HG03520 (cell line): ENCODE data around the gene RBM43.
"Not testable (repeated sequence)": the region's sequence is repeated elsewhere in the genome, so short reads cannot be mapped to it uniquely, and the experiment has no call there.

Experiments used
- ATAC-seq: cut with Tn5 transposase; IDR thresholded peaks from one replicate; pipeline ENCODE4 v1.9.1; 2021; ENCODE audit warnings: mild to moderate bottlenecking, moderate library complexity; ENCODE audit not compliant: unreplicated experiment

The RBM43 gene

DNA sequence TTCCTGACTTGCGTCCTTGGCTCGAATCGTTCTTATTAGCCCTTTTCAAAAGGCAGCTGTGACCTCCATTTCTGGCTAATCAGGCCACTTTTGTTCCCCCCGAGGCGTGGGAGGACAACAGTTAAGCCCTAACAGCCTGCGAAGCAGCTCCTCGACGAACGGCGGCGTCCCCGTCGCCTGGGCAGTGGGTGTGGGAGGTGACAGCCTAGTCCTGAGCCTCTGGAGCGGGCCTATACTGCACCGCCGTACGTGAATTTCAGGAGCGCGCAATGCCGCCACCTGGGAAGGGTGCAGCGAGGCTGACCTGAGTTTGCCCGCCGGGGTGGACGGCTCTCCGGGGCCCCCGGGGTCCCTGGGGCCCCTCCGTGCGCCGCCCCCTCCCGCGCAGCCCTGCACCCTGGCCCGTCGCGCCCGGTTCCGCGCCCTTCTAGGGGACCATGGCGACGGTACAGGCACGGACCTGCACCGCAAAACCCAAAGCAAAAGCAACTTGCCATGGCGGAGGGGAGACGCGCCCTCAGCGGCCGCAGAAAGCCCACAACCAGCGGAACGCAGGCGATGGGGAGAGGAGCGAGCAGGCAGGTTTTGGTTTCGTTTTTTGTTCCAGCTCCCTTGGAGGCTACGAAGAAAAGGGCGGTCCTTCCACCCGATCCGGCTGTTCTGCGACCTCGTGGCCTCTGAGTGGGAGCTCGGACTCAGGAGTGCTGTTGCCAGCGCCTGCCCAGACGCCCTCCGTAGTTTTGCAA lies at the start of gene RBM43:
RBM43 (minus strand) TSS at position 633 of the 746 bp plus-strand sequence; CDS start at position 497, 136 bp downstream.
- peak; percentile 90 for ATAC-seq

DNA sequence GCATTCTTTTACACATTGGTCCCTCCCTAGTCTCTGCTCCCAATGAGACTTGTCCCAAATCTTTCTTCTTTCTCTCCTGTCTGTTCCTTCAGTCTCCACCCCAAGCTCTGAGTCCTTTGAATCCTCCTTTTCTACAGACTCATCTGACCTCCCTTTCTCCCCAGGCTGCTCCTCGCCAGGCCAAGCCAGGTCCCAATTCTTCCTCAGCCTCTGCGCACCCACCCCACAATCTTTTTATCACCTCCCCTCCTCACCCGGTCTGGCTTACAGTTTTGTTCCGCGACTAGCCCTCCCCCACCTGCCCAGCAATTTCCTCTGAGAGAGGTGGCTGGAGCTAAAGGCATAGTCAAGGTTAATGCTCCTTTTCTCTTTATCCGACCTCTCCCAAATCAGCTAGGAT lies 48.6 kb upstream of the RBM43 start:
- ATAC-seq: not testable (repeated sequence)

DNA sequence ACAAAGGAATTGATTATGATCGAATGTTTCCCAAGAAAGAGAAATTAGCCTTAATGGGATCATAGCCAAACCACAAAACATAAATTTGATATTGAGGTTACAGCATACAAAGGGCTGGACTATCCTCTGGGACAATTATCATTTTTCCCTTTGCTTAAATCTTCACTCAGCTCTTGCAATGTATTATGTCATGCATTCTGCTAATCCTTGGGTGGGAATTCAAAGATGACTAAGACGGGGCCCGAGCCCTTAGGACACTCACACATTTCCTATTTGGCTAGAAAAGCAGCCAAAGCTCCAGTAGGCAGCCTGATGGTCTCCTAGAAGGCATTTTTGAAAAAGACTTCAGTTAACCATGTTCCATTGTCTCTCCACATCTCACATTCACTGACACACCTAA lies 45.0 kb upstream of the RBM43 start:
- no peak for ATAC-seq

DNA sequence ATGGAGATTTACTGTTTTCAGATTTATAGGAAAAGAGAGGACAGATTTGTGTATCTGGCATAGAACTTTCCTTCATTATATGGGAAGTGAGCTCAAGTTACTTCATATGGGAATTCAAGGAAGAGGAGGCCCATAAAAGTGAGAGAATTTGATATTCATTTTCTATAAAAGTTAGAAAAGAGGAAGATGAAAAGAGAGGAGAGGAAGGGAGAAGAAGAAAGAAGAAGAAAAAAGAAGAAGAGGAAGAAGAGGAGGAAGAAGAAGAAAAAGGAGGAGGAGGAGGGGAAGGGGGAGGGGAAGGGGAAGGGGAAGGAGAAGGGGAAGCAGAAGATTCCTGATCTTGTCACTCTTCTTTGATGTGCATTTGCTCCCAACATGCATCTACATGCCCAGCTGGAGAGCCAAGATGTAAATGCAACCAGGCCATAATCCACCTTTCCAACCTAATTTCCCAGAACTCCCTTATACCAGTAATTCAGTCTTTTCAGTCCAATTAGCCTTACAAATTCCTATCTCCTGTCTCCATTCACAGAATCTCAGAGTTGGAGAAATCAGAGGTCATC lies 43.5 kb upstream of the RBM43 start:
- ATAC-seq: no peak

DNA sequence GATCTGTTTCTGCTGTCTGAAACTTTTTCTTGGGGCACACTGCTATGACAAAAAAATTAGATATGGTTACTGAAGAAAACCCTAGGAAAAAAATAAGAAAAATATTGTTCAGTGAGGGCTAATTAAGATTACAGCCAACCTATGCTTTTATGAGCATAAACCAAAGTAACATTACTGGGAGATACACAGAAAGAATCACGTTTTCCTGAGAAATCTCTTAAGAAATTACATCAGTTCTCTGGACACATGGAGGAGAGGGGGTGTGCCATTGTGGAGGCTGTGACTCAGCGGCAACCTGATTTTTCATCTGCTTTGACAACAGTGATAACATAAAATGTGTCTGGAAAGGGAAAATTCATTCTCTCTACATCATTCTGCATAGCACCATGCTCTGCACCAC lies 41.2 kb upstream of the RBM43 start:
- no peak for ATAC-seq

DNA sequence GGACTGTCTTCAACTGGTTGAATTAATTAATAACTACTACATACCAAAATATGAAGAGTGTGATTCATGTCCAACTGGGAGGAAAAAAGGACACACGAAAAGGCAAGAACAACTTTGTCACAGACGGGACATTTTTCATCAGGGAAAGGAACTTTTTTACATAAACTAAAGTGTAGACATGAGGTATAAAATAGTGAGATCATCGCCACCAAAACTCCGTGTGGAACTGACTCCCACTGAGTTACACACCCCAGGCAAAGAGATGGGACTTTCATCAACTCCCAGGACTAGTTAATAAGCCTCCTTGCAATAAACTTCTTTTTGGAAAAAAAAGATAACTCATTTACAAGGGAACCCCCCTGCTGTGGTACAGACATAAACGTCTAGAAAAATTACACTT lies 40.7 kb upstream of the RBM43 start:
- no peak for ATAC-seq

DNA sequence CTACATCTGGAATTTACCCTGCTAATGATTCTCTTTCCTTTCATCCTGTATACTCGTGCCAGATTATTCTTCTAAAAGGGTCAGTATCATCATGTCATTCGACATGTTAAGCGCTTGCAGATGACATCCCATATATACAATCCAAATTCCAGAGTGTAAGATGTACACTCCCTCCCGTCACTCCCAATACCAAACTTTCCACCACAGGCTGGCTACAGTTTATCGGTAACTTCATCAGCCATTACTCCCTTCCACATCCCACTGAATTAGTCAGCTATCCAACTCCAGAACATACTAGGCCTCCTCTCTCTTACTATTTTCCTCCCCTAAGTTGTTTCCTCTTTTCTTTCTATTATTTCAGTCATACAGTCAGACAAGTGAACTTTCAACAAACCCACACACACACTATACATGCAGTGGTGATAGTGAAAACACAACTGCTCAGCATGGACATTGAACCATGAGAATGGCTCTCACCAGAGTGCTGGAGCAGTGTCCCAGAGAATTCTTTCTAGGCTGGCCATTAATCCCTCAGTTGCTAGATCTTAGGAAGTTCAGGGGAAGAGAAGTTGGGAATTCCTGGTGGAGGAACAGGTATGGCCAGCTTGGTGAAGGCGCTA lies 38.4 kb upstream of the RBM43 start:
- no peak for ATAC-seq

DNA sequence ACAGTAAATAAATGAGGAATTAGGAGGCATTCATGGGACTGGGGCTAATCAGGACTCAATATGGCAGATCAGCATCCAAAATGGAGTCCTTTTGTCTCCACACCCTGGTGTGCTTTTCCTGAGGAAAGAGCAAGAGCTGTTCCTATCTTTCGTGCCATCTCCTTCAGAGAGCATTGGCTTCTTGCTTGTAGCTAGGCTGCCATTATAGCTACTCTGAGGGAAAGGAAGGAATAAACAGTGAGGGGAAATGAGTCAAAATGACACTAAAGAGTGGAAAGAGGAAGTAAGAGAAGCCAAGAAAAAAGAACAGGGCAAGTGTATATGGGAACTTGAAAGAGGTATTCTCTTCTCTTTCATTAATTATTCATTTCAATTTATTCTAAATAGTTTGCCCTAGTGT lies 36.2 kb upstream of the RBM43 start:
- peak; percentile 68 for ATAC-seq

DNA sequence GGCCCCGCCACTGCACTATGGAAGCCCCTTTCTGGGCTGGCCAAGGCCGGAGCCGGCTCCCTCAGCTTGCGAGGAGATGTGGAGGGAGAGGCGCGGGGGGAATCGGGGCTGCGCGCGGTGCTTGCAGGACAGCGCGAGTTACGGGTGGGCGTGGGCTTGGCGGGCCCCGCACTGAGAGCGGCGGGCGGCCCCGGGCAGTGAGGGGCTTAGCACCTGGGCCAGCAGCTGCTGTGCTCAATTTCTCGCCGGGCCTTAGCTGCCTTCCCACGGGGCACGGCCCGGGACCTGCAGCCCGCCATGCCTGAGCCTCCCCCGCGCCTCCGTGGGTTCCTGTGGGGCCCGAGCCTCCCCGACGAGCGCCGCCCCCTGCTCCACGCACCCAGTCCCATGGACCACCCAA lies 34.3 kb upstream of the RBM43 start:
- ATAC-seq: not testable (repeated sequence)

DNA sequence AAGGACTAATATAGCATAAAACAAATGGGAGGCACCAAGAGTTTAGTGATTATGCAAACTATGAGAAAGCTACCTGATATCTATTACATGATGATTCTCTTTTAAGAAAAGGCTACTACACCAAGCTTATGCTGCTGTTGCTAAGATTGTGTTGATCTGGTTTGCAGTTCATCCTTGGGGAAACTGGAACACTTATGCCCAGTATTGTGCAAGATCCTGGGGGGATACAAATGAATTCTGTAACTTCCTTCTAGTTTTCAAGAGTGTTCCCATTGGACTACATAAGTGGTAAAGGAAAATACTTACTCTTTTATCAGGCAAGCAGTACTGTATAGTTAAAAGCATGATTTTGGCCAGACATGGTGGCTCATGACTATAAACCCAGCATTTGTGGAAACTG lies 30.9 kb upstream of the RBM43 start:
- ATAC-seq: no peak

DNA sequence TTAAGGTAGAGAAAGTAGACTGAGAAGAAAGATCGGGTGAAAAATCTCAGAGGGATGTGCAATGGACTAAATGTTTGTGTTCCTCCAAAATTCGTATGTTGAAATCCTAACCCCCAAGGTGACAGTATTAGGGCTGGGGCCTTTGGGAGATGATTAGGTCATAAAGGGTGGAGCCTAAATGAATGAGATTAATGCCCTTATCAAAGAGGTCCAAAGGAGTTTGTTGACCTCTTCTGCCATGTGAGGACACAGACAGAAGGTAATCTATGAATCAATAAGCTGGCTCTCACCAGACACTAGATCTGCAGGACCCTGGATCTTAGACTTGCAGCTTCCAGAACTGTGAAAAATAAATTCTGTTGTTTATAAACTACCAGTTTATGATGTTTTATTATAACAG lies 30.5 kb upstream of the RBM43 start:
- no peak for ATAC-seq

DNA sequence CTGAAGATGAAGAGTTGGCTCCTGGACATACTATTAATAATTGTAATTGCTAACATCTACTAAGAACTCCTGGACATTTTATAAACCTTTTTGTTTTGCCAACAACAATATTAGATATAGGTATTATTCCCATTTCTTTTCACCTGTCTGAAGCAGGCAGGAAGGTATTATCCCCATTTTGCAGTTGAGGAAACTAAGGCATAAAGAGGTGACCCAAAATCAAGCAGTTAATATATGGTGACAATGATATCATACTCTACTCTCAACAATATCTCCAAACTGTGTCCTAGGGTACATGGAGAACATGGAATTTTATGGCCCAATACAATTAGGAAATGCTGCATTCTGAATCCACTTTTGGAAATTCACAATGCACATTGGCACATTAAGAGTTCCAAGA lies 29.6 kb upstream of the RBM43 start:
- ATAC-seq: no peak

DNA sequence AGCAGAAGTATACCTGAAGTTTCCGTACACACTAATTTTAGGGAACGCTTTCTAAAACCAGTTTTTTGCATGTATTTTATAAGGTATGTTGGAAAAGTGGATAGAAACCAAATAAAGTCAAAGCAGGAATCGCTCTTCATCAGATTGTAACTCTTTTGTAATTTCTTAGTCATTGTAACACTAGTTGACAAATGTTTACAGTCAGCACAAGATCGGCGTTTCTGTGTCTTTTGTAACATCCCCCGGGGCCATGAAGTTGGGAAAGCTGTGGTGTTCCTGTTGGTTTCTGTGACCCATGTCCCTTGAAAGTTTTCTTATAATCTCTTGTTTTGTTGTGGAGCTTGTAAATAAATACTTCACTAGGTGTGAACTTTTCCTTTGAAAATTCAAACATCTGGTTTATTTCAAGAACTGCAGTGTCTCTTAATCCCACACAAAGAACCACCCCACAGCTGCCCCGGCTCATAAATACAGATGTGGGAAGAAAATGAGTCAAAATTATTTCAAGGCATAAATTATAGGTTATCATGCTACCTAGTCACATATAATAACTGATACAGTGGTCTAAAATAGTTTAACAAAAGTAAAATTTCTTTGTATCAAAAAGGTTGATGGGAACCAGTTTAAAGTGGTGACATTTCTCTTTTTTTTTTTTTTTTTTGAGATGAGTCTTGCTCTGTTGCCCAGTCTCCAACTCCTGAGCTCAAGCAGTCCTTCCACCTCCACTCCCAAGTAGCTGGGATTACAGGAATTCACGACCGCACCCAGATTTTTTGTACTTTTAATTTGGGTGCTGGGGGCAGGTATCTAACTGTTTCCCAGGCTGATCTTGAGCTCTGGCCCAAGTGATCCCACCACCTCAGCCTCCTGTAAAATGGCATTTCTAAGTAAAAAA lies 28.6 kb upstream of the RBM43 start:
- peak; percentile 15 for ATAC-seq

DNA sequence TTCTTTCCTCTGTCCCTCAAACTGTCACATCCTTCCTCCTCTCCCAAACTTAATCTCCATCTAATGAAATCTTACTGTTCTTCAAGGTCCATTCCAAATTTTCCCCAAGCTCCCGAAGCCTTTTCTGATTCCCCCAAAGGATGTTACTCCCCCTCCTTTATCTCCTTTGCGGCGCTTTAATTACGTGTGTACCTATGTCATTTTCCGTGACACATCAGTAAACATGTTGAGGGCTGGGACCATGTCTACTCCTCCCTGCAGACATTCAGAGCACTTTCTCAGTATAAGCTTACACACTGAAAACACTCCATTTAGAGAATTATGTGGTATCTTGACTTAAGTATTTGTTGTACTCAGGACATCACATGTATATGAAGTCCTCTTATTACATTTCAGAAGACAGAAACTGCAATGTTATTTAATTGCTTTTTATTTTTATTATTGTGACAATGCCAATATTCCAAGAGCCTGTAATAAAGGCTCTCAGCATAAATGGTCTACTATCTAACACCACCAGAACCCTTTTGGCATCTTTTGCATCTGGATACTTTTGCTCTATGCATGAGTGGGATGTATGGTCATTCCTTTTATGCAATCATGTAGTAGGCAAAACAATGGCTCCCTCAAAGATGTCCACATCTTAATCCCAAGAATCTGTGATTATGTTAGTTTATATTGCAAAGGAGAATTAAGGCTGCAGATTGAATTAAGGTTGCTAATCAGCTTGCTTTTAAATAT lies 26.0 kb upstream of the RBM43 start:
- no peak for ATAC-seq

DNA sequence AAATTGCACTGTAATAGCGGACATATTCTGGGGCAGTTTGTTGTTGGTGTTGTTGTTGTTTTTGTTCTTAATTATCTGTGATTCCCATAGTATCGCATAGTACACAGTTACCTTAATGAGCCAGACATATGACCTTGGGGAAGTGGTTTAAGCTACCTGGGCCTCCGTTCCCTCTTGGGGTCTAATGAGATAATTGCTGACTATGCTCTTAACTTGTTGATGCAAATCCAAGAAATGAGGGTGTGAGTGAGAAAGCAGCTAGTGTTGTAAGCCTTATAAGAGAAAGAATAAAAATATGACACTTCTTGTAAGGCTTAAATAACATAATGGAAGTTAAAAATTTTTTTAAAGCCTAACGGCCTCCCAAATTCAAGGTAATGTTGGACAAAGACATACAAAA lies 20.7 kb upstream of the RBM43 start:
- no peak for ATAC-seq

DNA sequence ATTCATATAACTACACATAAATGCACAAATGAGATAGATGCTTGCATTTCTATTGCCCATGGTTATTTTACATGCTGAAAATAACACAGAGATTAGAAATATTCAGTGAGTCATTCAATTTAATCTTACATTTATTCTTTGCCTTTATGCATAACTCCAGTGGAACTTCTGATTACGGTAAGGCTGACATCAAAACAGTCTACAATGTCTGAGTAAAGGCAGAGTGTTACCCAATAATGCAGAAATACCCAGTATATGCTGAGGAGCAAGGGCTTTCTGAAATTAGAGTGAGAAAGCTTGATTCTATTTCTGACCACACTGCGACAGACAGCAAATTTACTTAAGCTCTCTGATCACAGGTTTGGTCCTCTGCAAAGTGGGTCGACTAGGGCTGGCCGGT lies 18.6 kb upstream of the RBM43 start:
- ATAC-seq: no peak

DNA sequence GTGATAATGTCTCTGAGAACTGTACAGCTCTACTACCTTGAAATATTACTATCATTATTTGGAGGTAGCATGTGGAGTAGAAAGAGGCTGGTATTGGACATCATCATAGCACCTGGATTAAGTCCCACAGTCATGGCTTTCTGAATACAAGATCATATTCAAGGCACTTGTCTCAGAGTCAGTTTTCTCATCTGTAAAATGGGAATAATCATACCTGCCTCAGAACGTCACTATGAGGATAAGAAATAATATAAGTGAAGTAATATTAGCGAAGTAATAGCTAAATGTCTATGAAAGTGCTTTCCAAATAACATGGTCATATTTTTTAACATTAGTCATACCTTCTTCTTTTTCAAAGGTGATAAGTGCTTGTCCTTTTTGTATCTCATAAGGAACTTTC lies 16.8 kb upstream of the RBM43 start:
- ATAC-seq: no peak

DNA sequence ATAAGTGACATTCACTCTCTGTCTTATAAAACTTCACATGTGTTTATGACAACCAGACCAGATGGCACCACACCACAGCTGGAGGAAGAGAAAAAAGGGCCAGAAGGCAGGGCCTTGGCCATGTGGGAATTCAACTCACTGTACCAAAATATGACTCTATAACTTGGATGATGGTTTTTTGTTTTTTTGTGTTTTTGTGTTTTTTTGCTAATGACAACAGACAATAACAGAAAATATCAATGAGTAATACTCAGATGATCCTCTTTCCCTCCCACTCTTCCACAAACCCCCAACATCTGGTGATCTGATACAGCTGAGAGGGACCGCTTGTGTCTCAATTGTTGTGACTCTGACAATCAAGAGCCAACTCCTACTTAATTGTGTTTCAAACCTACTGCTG lies 15.4 kb upstream of the RBM43 start:
- no peak for ATAC-seq

DNA sequence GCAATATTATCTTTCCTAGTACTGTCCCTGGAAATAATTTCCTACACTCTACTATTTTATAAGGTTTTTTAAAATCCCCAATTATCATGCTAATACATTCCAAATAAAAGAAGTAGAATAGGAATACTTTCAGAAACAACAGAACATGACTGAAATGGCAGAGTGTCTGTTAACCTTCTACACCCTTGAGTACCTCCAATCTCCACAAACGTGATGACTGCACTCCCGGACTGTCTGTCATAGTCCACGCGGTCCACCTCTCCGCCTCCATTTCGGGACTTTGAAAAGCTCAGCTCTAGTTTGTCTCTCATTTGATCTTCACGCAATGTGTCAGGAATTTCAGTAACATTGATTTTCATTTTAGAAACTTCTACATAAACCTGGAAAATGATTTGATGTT lies 13.6 kb upstream of the RBM43 start:
- no peak for ATAC-seq

DNA sequence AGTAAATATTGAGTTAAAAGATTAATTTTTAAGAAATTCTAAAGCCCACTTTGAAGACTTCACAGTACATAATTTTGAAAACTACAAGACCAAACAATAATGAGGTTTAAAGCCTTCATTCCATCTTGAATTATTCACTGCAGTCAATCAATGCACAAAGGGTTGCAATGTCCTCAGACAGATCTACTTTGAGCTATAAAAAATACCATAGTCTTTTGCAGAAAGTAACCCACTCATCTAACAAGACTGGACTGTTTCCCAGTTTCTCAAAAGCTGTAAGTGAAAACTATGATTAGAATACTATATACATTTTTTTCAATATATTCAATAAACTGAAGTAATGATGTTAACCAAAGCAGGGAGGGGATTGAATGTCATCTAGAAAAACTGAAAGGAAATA lies 10.2 kb upstream of the RBM43 start:
- ATAC-seq: no peak
